GM19025 (cell line): ENCODE data around the gene GPR161.

Experiments
- ATAC-seq: cut with Tn5 transposase; IDR thresholded peaks from one replicate; pipeline ENCODE4 v1.9.1; 2021; ENCODE audit warnings: mild to moderate bottlenecking, low read depth, moderate library complexity; ENCODE audit not compliant: unreplicated experiment

The GPR161 gene

DNA sequence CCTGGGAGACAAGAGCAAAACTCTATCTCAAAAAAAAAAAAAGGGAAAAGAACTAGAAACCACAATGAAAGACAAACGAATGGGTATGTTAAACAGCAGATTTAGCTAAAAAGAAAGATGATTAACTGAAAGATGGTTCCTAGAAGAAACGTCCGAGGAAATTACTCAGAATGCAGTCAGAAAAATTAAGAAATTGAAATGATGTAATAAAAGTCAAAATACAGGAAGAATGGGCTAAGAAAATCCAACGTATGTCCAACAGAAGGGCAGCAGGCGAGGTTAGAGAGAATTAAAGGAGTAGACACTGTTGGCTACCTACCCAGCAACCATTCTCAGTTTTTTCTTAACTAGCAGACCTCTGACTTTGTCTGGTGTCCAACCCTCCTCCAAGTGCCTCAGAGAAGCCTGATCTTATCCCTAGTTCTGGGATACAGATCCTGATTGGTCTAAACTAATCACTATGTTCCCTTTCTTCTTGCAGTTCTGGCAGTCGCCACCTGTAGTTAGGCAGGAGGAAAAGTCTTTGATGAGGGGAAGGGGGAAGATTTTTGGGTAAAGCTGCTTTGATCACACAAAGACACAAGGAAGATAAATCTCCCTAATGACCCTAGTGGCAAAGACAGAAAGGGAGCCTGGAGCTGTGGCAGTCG is 25.7 kb downstream of the GPR161 start:
- no peak for ATAC-seq

DNA sequence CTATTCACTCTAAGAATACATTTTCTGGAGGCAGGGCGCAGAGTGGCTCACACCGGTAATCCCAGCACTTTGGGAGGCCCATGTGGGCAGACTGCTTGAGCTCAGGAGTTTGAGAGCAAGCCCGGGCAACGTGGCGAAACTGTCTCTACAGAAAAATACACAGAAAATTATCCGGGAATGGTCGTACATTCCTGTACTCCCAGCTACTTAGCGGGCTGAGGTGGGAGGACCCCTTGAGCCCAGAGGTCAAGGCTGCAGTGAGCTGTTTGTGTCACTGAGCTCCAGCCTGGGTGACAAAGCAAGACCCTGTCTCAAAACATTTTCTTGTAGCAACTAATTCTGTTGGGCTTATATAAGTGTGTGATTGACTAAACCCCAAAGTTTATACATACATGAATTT is 30.5 kb downstream of the GPR161 start:
- no peak for ATAC-seq

DNA sequence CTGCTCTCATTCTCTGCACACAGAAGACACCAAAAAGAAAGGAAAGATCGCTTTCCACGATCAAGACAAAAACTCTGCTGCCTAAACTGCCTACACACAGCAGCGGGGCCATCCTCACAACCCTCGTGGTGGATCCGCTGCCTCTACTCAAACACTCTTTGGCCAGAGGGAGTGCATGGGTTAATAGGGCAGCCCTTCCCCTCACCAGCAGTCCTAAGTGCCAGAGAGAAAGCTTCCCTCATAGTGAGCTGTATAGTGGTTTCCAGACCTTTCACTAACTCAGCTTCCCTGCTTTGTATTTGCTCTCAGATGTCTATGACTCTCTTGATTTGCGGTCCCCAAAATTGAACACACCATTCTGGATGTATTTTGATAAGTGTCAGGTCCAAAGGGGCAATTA is 30.9 kb downstream of the GPR161 start:
- no peak for ATAC-seq

DNA sequence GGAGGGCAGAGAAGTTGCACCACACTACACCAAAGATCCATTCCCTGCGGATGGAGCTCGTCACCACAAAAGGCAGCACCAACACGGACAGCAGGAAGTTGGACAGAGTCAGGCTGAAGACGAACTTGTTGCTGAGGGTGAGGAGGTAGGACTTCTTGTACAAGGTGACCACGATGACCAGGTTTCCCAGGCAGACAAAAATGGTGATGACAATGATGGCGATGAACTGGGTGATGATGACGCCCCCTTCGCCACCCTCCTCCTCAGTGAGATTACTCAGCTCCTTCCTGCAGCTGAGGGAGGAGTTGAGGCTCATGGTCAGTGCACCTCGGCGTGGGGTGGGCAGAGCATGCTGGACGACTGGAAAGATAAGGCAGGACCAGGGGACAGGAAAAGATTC is 32.2 kb downstream of the GPR161 start:
- ATAC-seq: no peak

DNA sequence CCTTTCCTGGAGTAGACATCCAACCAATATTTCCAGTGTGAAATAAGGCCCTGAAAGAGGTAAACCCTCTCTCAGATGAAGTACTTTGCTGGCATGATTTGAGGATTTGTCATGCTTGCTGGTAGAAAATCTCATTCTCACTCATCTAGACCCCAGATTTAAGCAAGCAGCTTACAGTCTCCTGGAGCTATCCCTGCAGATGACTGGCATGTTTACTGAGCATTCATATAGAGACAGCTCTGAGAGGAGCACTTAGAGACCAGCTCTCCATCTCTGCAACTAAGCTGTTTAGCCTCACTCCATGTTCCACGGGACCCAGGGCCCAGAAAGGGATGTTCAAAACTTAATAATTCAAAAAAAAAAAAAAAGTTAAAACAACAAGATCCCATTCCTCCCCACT is 34.2 kb downstream of the GPR161 start:
- ATAC-seq: no peak

DNA sequence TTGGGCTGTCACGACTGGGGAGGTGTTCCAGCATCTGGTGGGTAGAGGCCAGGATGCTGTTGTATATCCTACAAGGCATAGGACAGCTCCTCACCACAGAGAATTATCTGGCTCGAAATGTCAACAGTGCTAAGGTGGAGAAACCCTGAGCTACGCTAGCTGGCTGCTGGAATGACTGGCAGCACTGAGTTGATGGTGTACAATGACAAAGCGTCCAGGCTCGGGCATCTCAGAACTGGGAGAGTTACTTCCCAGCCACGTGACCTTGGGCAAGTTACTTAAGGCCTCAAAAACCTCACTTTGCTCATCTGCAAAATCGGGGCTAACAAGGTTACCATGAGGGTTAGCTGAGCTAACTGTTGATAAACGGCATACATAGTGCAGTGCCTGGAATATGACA is 35.4 kb downstream of the GPR161 start:
- no peak for ATAC-seq

DNA sequence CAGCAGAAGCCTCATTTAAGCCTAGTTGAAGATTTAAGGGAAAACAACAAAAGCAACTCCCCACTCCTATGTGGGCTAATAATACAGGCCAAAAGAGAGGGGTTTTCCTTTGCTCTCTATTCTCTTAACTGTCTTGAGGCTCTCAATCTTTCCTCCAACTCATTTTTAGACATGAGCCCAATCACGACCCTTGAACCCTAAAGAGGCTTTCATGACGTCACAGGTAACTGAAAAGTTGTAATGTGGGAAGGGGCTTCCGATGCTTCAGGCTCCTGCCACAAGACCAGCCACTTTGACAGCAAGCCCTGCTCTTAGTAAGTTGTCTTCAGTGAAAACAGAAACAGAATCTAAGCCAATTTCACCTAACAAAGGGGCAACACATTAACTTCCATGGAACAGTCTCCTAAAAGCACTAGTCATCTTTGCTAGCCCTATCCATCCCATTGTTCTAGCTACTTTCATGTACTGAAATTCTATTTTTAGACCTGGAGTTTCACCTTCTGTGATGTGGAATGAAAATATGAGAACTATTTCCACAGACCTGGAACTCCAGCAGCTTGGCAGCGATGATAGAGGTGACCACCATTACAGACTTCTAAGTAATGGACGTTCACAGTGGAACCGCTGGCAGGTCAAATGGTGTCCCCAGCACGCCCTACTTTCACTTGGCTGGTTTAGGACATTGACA is 36.3 kb downstream of the GPR161 start:
- no peak for ATAC-seq

DNA sequence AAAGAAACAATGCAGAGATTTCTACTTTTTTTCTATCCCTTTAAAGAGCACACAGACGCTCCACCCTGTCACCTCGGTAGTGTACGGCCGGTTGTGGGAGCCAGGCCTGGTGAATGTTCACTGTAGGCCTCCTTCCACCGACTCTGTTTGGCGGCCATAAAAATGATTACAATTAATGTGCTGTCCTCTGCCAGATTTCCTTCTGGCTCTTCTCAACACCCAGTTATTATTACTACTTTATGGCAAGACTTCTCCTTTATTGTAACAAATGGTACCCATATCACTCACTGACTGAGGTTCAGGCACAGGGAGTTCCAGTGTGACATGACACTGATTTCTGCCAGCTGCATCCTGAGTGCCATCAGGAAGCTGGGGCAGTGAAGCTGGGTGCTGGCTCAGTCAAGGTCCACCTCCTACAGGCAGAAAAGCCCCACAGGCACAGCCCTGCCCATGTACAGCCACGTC is 37.4 kb downstream of the GPR161 start:
- ATAC-seq: no peak

DNA sequence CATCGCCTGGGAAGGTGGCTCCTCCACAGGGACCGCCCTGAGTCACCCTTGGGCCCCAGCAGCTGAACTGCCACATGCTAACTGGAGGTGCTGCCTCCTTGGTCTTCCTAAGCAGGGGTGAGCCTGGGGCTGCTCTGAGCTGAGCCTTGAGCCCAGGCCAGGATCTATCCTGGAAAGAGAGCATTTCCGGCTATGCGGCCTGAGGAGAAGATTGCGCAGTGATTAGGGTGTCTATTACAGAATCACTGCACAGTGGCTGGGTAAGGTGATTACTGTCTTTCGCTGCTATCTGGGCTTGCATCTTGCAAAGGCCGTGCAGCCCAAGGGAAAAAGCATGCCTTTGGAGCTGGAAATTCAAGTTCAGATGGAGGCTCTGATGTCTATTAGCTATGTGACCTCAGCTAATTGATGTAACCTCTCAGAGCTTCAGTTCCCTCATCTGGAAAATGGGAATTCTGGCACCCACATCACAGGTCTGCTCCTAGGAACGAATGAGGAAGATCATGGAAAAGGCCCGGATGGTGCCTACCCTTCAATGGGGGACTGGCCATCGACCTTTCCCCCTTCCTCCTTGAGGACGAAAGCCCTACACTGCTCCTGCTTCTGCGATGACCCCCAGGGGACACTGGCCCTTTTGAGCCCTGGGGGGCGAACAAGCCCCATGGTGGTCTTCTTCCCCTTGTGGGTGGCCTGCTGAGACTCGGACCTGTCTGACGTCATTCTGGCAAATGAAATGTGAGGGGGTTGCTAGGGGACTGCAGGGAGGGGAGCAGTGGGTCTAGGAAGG is 38.0 kb downstream of the GPR161 start:
- ATAC-seq: no peak

DNA sequence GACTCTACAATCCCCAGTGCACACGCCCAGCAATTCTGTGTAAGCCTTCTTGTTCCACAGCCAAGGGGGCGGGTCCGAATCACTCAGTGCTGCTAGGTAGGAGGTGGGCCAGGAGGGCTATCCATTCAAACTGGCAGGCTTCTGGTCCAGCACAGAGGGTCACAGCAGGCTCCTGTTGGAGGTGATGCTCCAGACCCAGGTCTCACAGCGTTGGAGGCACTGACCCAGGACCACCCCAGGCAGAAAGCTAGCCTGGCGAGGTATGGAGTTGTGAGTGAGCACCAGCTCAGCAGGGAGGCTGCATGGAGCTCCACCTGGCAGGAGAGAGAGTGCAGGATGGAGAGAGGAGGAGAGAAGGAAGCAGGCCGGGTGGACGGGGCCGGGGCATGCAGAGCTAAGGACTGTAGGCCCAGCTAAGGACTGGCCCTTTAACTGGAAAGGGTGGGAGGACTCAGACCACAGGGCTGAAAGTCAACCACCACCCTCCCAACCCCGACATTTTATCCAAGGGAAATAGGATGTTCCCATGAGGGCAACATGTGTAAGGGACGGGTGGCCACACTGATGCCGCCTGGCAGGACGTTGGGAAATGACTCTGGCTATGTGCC is 38.7 kb downstream of the GPR161 start:
- ATAC-seq: no peak

DNA sequence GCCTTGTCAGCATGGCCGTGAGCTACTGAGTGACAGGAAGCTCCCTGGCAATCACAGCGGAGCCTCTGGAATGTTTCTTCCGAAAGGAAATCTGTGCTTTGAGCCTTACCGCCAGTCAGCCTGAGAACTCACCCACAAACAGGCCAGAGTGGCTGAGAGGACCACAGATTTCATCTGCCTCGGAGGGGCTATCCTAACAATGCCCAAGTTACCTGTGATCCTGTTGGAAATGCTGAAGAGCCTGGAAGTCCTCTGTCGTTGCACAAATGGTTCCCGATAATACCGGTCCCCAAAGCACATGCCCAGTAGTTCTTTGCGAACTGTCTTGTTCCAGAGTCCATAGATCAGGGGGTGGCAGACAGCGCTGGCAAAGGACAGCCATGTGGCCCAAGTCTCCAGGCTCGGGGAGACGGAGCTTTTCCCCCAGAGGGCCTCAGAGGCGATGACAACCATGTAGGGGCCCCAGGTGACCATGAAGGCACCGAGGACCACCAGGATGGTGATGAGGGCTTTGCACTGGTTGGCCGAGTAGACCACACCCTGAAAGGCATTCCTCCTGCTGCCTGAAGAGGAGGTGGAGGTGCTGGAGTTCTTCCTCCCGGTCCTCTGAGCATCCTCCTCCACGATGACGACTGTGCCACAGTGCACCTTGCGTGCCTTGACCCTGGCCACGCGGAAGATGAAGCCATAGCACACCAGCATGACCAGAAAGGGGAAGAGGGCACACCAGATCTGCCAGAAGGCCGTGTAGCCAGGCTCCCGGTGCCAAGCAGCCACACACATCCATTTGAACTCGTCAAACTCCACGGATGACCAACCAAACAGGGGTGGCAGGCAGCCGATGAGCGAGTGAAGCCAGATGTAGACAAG is 40.2 kb downstream of the GPR161 start:
- no peak for ATAC-seq

DNA sequence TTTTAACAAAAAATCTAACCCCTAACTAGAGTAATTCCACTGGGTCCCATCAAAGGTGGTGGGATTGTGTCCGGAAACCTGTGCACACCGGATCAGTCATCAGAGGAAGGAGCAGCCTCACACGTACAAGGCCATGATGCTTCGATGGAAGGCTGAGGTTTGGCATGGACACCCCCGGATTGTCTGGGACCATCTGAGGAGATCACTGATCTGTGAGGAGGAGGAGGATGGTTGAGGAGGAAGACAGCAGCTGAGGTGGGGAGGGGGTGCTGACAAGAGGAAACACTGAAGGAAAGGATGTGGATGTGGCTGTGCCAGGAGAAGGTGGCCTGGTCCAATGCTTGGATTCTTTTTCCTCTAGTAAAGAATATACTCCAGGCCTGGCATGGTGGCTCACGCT is 41.3 kb downstream of the GPR161 start:
- ATAC-seq: no peak

DNA sequence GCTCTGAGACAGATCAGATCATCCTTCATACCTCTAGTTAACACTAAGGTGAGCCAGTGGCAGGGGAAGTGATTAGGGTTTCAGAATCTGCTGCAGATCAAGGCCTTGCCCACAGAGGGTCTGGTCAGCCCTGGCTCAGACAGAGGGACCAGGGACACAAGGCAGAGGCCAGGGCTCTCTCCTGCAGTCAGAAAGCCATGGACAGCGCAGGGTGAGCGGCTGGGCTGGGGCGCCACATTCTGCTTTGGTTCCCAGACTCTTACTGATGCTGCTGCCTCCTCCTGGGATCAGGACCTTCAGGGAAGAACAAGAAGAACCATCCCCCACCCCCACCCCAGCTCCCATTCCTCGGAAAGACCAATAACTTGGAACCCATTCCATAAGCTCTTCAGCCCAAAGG is 43.1 kb downstream of the GPR161 start:
- ATAC-seq: no peak

DNA sequence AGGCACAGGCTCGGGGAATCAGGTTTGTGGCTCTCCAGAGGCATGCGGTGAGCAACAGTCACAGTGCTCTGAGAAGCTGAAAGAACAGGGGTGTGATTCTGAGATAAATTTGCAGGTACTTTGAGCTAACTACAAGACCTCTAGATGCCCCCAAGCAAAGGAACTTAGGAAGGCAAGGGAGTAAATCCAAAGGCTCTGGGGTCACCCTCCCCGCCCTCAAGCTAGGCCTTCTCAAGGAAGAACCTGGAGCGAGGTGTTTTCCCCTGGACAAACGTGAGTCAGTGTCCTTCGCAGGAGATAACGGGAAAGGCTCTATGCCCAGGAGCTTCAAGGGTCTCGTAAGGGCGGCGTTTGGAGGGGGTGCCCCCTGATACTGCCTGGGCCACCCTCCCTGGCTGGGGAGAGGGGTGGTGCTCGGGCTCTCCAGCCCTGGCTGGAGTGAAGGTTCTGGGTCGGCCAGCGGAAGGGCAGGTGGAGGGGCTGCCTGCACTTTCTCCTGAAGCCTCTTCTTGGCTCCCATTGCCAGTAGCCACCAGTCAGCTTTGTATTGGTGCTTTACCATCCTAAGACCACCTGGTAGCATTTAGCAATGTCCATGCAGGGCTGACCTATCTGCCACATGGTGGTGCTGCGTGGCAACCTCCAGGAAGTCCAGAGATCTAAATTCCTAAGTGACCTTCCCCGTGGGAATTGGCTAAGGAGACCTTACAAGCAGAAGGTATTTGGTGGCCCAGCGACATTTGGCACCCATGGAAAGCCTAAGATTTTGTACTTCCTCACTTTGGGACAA is 44.0 kb downstream of the GPR161 start:
- ATAC-seq: no peak

DNA sequence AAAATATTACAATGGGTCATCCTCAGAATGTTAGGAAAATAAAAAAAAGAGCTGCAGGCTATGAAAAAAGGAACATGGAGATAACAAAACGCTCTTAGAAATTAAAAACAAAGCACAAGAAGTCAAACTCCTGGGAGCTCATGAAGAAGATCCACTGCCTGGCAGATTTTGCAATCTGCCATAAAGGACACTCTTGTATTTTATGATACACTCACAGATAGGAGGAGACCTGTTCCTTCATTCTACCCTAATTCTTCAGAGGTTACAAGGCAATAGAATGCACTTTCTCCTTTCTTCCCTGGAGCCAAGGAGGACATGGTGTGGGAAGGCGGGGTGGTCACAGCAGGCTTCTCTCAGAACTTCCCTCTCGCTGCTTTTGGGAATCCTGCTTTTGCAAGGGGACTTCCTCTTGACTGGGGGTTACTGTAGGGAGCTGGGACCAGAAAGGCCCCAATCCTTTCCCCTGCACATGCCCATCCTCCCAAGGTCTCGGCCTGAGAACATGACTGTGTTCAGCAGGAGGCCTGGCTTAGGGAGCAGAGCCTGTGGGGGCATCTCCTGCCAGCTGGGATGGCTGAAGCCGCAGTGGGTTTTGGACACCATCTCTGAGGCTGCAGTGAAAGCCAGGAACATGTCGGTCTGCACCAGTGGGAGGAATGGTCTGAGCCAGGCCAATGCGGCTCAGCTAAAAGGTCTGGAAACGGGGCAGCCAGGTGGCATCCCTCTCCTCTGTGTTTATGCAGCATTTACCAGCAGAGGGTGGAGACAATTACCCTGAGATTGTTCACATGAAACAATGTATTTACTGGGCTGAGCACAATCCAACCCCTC is 44.8 kb downstream of the GPR161 start:
- no peak for ATAC-seq

DNA sequence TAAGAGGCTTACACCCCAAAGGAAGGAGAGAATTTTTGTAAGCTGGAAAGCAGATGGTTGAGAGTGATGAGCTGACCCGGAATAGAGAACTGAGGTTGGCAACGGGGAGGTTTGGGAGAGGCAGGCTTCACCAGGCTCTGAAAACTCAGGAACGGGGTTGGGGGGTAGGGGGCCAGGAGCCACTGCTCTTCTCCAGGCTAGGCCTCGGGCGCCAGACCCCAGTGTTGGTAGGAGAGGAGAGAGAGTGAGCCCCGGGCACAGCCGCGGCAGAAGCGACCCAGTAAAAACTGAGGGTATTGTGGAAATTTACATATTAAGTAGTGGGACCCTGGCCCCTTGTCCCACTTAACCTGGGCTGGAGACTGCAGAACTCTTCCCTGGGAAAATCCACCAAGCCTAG is 45.7 kb downstream of the GPR161 start:
- no peak for ATAC-seq

DNA sequence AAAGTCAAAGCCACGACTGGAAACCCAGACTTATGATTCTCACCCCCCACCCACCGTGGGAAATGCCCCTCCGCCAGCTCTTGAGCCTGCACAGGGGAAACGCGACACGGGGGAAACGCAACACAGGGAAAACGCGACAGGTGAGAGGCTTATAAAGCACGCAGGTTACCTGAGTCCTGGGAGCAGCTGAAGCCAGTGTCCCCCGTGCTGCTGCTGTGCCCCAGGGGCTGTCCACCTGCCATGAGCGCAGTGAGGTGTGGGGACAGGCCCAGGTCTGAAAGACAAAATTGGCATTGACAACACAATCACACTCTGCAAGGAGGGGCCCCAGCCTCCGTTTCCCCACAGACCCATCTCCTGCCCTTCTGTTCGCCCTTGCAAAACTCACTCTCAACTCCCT is 46.3 kb downstream of the GPR161 start:
- no peak for ATAC-seq

DNA sequence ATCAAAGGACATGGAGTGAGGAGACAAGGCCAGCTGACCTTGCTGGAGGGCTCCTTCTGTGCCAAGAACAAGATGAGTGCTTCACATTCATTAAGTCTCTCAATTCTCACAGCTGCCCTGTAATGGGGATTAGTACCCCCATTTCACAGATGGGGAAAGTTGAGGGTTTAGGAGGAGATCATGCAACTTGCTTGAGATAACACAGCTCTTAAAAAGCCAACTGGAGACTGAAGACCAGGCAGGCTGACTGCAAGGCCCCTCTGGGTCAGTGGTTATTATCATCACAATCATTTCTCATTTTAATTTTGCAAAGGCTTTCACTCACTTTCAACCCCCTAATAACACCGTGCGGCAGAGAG is 46.8 kb downstream of the GPR161 start:
- ATAC-seq: no peak
